K562 (cell line): ENCODE results near the gene TMSB4X. TPM values are rescaled to one million over a fixed set of nuclear protein-coding genes. Genes with fewer than 3 reads are reported as not detected.

ENCODE experiments used
- ATAC-seq: fragments of 200-7000 bp; cut with Tn5 transposase; 3 replicates; pipeline ENCODE4 v1.9.1; 2020; ENCODE audit warnings: moderate library complexity
- BruUV-seq: library from RNA; stranded (reverse); fragments of 400-500 nt; replicated peaks from 2 replicates; lab custom pipeline; 2021; lab: Mats Ljungman, UMichigan
- CTCF ChIA-PET: fragments of 300-600 bp; formaldehyde crosslinking; extraction: SDS; loops from one replicate; lab custom pipeline; 2021; ENCODE audit warnings: low intra/inter-chr PET ratio; lab: Yijun Ruan, JAX
- POLR2A ChIA-PET: fragments of 300-600, 350-650 bp; sonication (Branson Sonifier 250); formaldehyde crosslinking; extraction: SDS; loops from one replicate; lab custom pipeline; 2021; ENCODE audit warnings: antibody characterized with exemption, inconsistent platforms; lab: Yijun Ruan, JAX
- DNase-seq, 4 experiments: peaks; one replicate each; pipeline versions ENCODE4 v3.0.0 to v3.0.0-alpha.2; 2011 to 2018; ENCODE audit warnings: low spot score in 3 of 4, mixed read lengths in 3 of 4; ENCODE audit errors: extremely low read depth in 1 of 4
- FAIRE-seq: peaks from 2 replicates; lab custom pipeline; 2011; peaks lifted over from hg19 to GRCh38; lab: Jason Lieb, UNC
- H2AFZ ChIP-seq: 2 replicates; pipeline ENCODE4 v1.6.0; 2011; ENCODE audit warnings: low read depth, low read length, control low read depth, inconsistent platforms
- H3K27ac ChIP-seq: fragments of 200-600 bp; 3 replicates; pipeline ENCODE4 v1.8.0; 2011; ENCODE audit warnings: low read depth, mild to moderate bottlenecking, control low read depth, inconsistent platforms, low read length, moderate library complexity, mixed read lengths; ENCODE audit errors: extremely low read depth
- H3K27me3 ChIP-seq, 2 experiments: fragments of 300-600 bp in 1 of 2; 2 replicates in 1 of 2; 3 replicates in 1 of 2; pipeline versions ENCODE4 v1.6.0 to v1.8.0; 2011; ENCODE audit warnings: inconsistent platforms in 2 of 2, low read length in 2 of 2, mild to moderate bottlenecking in 1 of 2, mixed read lengths in 1 of 2, moderate library complexity in 1 of 2; ENCODE audit not compliant: control insufficient read depth in 2 of 2, insufficient read depth in 2 of 2
- H3K36me3 ChIP-seq: fragments of 300-600 bp; 3 replicates; pipeline ENCODE4 v1.8.0; 2011; ENCODE audit warnings: mild to moderate bottlenecking, low read length, inconsistent platforms; ENCODE audit not compliant: control insufficient read depth, insufficient read depth
- H3K4me1 ChIP-seq, 2 experiments: fragments of 200-600 bp in 1 of 2; replicated peaks in 1 of 2; 2 replicates in 1 of 2; 3 replicates in 1 of 2; pipeline versions ENCODE4 v1.5.1 to v1.8.0; 2011; ENCODE audit warnings: inconsistent platforms in 2 of 2, low read length in 2 of 2, mild to moderate bottlenecking in 1 of 2, mixed read lengths in 1 of 2, moderate library complexity in 1 of 2; ENCODE audit not compliant: control insufficient read depth in 2 of 2, insufficient read depth in 2 of 2
- H3K4me2 ChIP-seq: 2 replicates; pipeline ENCODE4 v1.6.1; 2011; ENCODE audit warnings: low read length, control low read depth, inconsistent platforms, mixed read lengths; ENCODE audit not compliant: insufficient read depth
- H3K4me3 ChIP-seq: fragments of 200-600 bp; sonication (generic), shearing (Covaris generic); 2 replicates; pipeline ENCODE4 v1.5.1; 2016; ENCODE audit warnings: control low read depth, inconsistent platforms
- H3K79me2 ChIP-seq: fragments of 200-600 bp; 3 replicates; pipeline ENCODE4 v1.8.0; 2011; ENCODE audit warnings: low read length, inconsistent platforms; ENCODE audit not compliant: control insufficient read depth, insufficient read depth
- H3K9ac ChIP-seq, 2 experiments: 2 replicates each; pipeline versions ENCODE4 v1.6.0 to v1.6.1; 2011; ENCODE audit warnings: low read depth in 2 of 2, low read length in 2 of 2, control low read depth in 1 of 2, inconsistent platforms in 1 of 2, mild to moderate bottlenecking in 1 of 2, mixed read lengths in 1 of 2; ENCODE audit not compliant: insufficient read depth in 1 of 2
- H3K9me1 ChIP-seq: one replicate; pipeline ENCODE4 v1.6.0; 2011; ENCODE audit warnings: inconsistent platforms, mild to moderate bottlenecking, low read length, moderate library complexity; ENCODE audit not compliant: control insufficient read depth, insufficient read depth
- H3K9me3 ChIP-seq: replicated peaks from 2 replicates; pipeline ENCODE4 v1.5.1; 2011; ENCODE audit warnings: low read depth, low read length, inconsistent platforms; ENCODE audit not compliant: control insufficient read depth, insufficient read depth
- H4K20me1 ChIP-seq: replicated peaks from 2 replicates; pipeline ENCODE4 v1.6.1; 2011; ENCODE audit warnings: low read length, inconsistent platforms, mixed read lengths; ENCODE audit not compliant: control insufficient read depth, insufficient read depth
- ADNP ChIP-seq: fragments of 200-800 bp; sonication (Bioruptor generic); IDR thresholded peaks from 2 replicates; pipeline ENCODE4 v1.6.1; 2016; ENCODE audit warnings: missing genetic modification characterization, missing compliant biosample characterization
- C11orf30 ChIP-seq: fragments of 450-650 bp; IDR thresholded peaks from 2 replicates; pipeline ENCODE4 v1.6.1; 2016; ENCODE audit warnings: low read depth, mild to moderate bottlenecking
- CBFB ChIP-seq: sonication (generic); formaldehyde crosslinking; IDR thresholded peaks from 2 replicates; pipeline ENCODE4 v1.4.0; 2020; ENCODE audit warnings: mild to moderate bottlenecking, missing genetic modification reagents
- FOXM1 ChIP-seq, 2 experiments: fragments of 450-650 bp in 1 of 2; sonication (generic) in 1 of 2; formaldehyde crosslinking in 1 of 2; IDR thresholded peaks; 2 replicates each; pipeline versions ENCODE4 v1.6.1 to v1.9.0; 2017 to 2022; ENCODE audit warnings: low read depth in 2 of 2, mild to moderate bottlenecking in 2 of 2, missing genetic modification reagents in 1 of 2, moderate library complexity in 1 of 2
- HMGN3 ChIP-seq: IDR thresholded peaks from 2 replicates; pipeline ENCODE4 v1.6.1; 2011; ENCODE audit warnings: borderline replicate concordance, low read depth, mild to moderate bottlenecking, mixed read lengths, low read length; ENCODE audit not compliant: insufficient read length; ENCODE audit errors: extremely low read depth
- MAFG ChIP-seq: fragments of 450-650 bp; conservative IDR thresholded peaks from 2 replicates; pipeline ENCODE4 v1.6.1; 2016; ENCODE audit warnings: missing genetic modification characterization, missing compliant biosample characterization
- MAFK ChIP-seq: IDR thresholded peaks from 2 replicates; pipeline ENCODE4 v1.6.1; 2011; ENCODE audit warnings: low read length, improper control_type of control experiment
- RB1 ChIP-seq: fragments of 450-650 bp; IDR thresholded peaks from 2 replicates; pipeline ENCODE4 v1.6.1; 2017; ENCODE audit warnings: low read depth, mild to moderate bottlenecking
- RBM17 ChIP-seq: fragments of 200-400 bp; formaldehyde crosslinking; IDR thresholded peaks from 2 replicates; pipeline ENCODE4 v1.6.1; 2017; ENCODE audit warnings: low read depth, mild to moderate bottlenecking, low read length, borderline replicate concordance
- SMAD4 ChIP-seq: fragments of 250-450 bp; sonication (Bioruptor Pico); conservative IDR thresholded peaks from 2 replicates; pipeline ENCODE4 v1.8.0; 2021; ENCODE audit warnings: inconsistent platforms, mild to moderate bottlenecking, moderate library complexity
- TEAD1 ChIP-seq, 2 experiments: fragments of 450-650 bp in 1 of 2; sonication (generic) in 1 of 2; formaldehyde crosslinking; IDR thresholded peaks; 2 replicates each; pipeline versions ENCODE4 v1.4.0 to v1.8.0; 2020 to 2022; ENCODE audit warnings: mild to moderate bottlenecking in 2 of 2, missing genetic modification reagents in 1 of 2
- TOE1 ChIP-seq, 2 experiments: fragments of 450-650 bp in 1 of 2; sonication (generic) in 1 of 2; formaldehyde crosslinking in 1 of 2; IDR thresholded peaks; 2 replicates each; pipeline versions ENCODE4 v1.7.1 to v1.8.0; 2016 to 2022; ENCODE audit warnings: borderline replicate concordance in 2 of 2, mild to moderate bottlenecking in 2 of 2, antibody characterized with exemption in 1 of 2, inconsistent platforms in 1 of 2, low read depth in 1 of 2, missing genetic modification reagents in 1 of 2, moderate library complexity in 1 of 2
- ZEB2 ChIP-seq: fragments of 450-650 bp; IDR thresholded peaks from 2 replicates; pipeline ENCODE4 v1.6.1; 2016
- ZNF717 ChIP-seq: fragments of 250-450 bp; sonication (Bioruptor Pico); IDR thresholded peaks from 2 replicates; pipeline ENCODE4 v1.5.0; 2021
- ZNF77 ChIP-seq: fragments of 250-450 bp; sonication (Bioruptor Pico); IDR thresholded peaks from 2 replicates; pipeline ENCODE4 v1.5.0; 2020
- WGBS: fragments of 100-300 bp; shearing (Covaris generic); methylation state at CpG from one replicate; pipeline ENCODE4 v1.1.6; 2016; ENCODE audit warnings: low coverage, mixed read lengths; ENCODE audit not compliant: insufficient coverage; ENCODE audit errors: missing lambda C conversion rate; 5-methylcytosine and 5-hydroxymethylcytosine counted together
- in situ Hi-C: fragments of 300-500 bp; cut with MboI; formaldehyde crosslinking; loops from 4 replicates; pipeline ENCODE4 v1.15.0; 2018; ENCODE audit warnings: inconsistent platforms, mixed read lengths
- intact Hi-C: fragments of 100-400 bp; cut with micrococcal nuclease; formaldehyde crosslinking; loops from 2 replicates; pipeline ENCODE4 v1.14.2; 2022
- polyA plus RNA-seq, 8 experiments: library from polyadenylated mRNA; depleted of rRNA in 4 of 8; stranded (reverse) in 5 of 8; unstranded in 3 of 8; fragments of >200 nt; fragmentation: Nextera tagmentation in 2 of 8; fragmentation: Illumina TruSeq in 1 of 8; extraction: Ambion mirVana in 2 of 8; extraction: Trizol in 1 of 8; gene quantifications; 2 replicates each; pipeline versions ENCODE4 v1.2.1 to v1.2.3, GENCODE V29; 2011 to 2014; ENCODE audit warnings: inconsistent platforms in 1 of 8, missing spikeins in 1 of 8
- total RNA-seq, 7 experiments: library from RNA; depleted of rRNA in 6 of 7; stranded (reverse); fragments of >200 nt in 6 of 7; fragmentation: Illumina TruSeq in 2 of 7; extraction: Trizol in 2 of 7; gene quantifications; 2 replicates each; pipeline versions ENCODE4 v1.2.1 to v1.2.3, GENCODE V29; 2011 to 2021; ENCODE audit warnings: low replicate concordance in 1 of 7
- TF ChIP-seq, protein P1 (sequence below): fragments of 250-450 bp; sonication (Bioruptor Pico); IDR thresholded peaks from 2 replicates; pipeline ENCODE4 v1.4.0; 2020; ENCODE audit warnings: mild to moderate bottlenecking
- TF ChIP-seq, protein P2 (sequence below), 3 experiments: fragments of 200-800 bp in 1 of 3; sonication (Bioruptor generic) in 1 of 3; sonication (generic) in 1 of 3; formaldehyde crosslinking in 1 of 3; IDR thresholded peaks; 2 replicates each; pipeline versions ENCODE4 v1.6.1 to v1.8.0; 2016 to 2022; ENCODE audit warnings: mild to moderate bottlenecking in 2 of 3, missing compliant biosample characterization in 2 of 3, missing genetic modification characterization in 2 of 3, missing genetic modification reagents in 1 of 3
- TF ChIP-seq, protein P3 (sequence below): fragments of 250-450 bp; sonication (Bioruptor Pico); IDR thresholded peaks from 2 replicates; pipeline ENCODE4 v1.5.0; 2020; ENCODE audit warnings: mild to moderate bottlenecking

Gene TMSB4X
- total and polyA plus RNA-seq, 9 of the 15 experiments (the other 6 are each of a cell fraction or from before 2014, with no cell fraction given): 1,035 to 2,035 (median 1,529) TPM

GRCh38 chrX:12986886-12987285 lies 12.0 kb downstream of the TMSB4X start (continued):
- TF ChIP-seq, protein P1, sequence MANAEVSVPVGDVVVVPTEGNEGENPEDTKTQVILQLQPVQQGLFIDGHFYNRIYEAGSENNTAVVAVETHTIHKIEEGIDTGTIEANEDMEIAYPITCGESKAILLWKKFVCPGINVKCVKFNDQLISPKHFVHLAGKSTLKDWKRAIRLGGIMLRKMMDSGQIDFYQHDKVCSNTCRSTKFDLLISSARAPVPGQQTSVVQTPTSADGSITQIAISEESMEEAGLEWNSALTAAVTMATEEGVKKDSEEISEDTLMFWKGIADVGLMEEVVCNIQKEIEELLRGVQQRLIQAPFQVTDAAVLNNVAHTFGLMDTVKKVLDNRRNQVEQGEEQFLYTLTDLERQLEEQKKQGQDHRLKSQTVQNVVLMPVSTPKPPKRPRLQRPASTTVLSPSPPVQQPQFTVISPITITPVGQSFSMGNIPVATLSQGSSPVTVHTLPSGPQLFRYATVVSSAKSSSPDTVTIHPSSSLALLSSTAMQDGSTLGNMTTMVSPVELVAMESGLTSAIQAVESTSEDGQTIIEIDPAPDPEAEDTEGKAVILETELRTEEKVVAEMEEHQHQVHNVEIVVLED (CRISPR knock-in tag): no peak
- TF ChIP-seq CBFB (CRISPR knock-in tag) (no peak), SMAD4 (no peak), FOXM1 (IDR thresholded peaks at IDR 0.05; ENCODE audit: low read depth) (no peak), FOXM1 (CRISPR knock-in tag; IDR thresholded peaks at IDR 0.05; ENCODE audit: low read depth) (no peak), ADNP (tag) (no peak)

DNA sequence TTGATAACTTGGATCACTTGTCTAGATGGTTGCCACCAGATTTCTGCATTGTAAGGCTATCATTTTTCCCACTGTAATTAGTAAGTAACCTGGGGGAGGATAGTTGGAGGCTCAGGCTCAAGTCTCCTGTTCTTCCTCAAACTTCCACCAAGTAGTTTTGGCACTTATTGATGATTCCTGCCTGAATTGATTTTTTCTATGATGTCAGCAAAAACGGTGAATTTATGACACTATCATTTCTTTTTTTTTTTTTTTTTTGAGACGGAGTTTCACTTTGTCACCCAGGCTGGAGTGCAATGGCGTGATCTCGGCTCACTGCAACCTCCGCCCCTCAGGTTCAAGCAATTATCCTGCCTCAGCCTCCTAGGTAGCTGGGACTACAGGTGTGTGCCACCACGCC lies 12.4 kb downstream of the TMSB4X start:
- intact Hi-C loops: no loop called here
- no peak for ATAC-seq
- DNase-seq: no peak
- H3K4me2 ChIP-seq: no peak overlapping the region
- H3K4me3 ChIP-seq: no peak overlapping the region
- BruUV-seq: no TSS peak
- no peaks in the 10 kb centered on the region for H3K9me3 ChIP-seq
- H3K36me3 ChIP-seq: no peaks in the 10 kb centered on the region
- FAIRE-seq: no peak
- POLR2A ChIA-PET: interaction anchor here (1.0 to 3.3 kb wide), 2 partner anchors 10 to 11 kb away, joined by 4 to 21 read pairs; no protein-coding TSS in a partner anchor
- no peaks in the 10 kb centered on the region for H3K79me2 ChIP-seq
- no peaks in the 10 kb centered on the region for H3K9me1 ChIP-seq
- H2AFZ ChIP-seq: peak overlapping the region; percentile 49; the same call in 1 of the 2 replicates
- in situ Hi-C loops: no loop called here
- peaks cover 0 to 31% of the 10 kb centered on the region in 2 experiments; a peak in 2 of 5 replicates for H3K4me1 ChIP-seq
- no peak overlapping the region for H3K9ac ChIP-seq
- no peak overlapping the region for H3K27ac ChIP-seq
- 80% methylated on average over 1 of the region's 6 CpGs for WGBS
- CTCF ChIA-PET: no interaction called here
- no peaks in the 10 kb centered on the region for H3K27me3 ChIP-seq
- no peaks in the 10 kb centered on the region for H4K20me1 ChIP-seq
- no peak for TF ChIP-seq ZNF77
- TF ChIP-seq RB1: no peak
- no peak for TF ChIP-seq RBM17
- TF ChIP-seq TOE1 (IDR thresholded peaks at IDR 0.05; ENCODE audit: borderline replicate concordance): no peak
- no peak for TF ChIP-seq TOE1 (CRISPR knock-in tag; IDR thresholded peaks at IDR 0.05; ENCODE audit: borderline replicate concordance, low read depth)
- no peak for TF ChIP-seq HMGN3
- TF ChIP-seq, protein P2, sequence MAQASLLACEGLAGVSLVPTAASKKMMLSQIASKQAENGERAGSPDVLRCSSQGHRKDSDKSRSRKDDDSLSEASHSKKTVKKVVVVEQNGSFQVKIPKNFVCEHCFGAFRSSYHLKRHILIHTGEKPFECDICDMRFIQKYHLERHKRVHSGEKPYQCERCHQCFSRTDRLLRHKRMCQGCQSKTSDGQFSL (CRISPR knock-in tag; IDR thresholded peaks at IDR 0.05): no peak
- TF ChIP-seq, protein P2 (tag; IDR thresholded peaks at IDR 0.05): no peak
- TF ChIP-seq, protein P3, sequence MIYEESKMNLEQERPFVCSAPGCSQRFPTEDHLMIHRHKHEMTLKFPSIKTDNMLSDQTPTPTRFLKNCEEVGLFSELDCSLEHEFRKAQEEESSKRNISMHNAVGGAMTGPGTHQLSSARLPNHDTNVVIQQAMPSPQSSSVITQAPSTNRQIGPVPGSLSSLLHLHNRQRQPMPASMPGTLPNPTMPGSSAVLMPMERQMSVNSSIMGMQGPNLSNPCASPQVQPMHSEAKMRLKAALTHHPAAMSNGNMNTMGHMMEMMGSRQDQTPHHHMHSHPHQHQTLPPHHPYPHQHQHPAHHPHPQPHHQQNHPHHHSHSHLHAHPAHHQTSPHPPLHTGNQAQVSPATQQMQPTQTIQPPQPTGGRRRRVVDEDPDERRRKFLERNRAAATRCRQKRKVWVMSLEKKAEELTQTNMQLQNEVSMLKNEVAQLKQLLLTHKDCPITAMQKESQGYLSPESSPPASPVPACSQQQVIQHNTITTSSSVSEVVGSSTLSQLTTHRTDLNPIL: no peak
- TF ChIP-seq TEAD1 (CRISPR knock-in tag; IDR thresholded peaks at IDR 0.05): no peak
- no peak for TF ChIP-seq ZNF717
- TF ChIP-seq ZEB2: no peak
- TF ChIP-seq MAFK: peak; percentile 48; the same call in 1 of the 2 replicates
- TF ChIP-seq C11orf30: peak; percentile 78
- TF ChIP-seq MAFG (tag): peak; percentile 71
